Kidney epithelial cell (primary cell): ENCODE data around the gene RERE. TPM values are rescaled to one million over a fixed set of nuclear protein-coding genes. Genes with fewer than 3 reads are reported as not detected.

Experiments
- DNase-seq: peaks from one replicate; pipeline ENCODE4 v3.0.0-alpha.2; 2010; ENCODE audit warnings: low read depth
- H3K27me3 ChIP-seq: 2 replicates; pipeline ENCODE4 v1.6.0; 2011; ENCODE audit warnings: low read length; ENCODE audit not compliant: control insufficient read depth, insufficient read depth
- H3K36me3 ChIP-seq: 2 replicates; pipeline ENCODE4 v1.5.1; 2011; ENCODE audit warnings: low read length; ENCODE audit not compliant: control insufficient read depth, insufficient read depth
- H3K4me3 ChIP-seq: 2 replicates; pipeline ENCODE4 v1.5.1; 2011; ENCODE audit warnings: low read depth, mild to moderate bottlenecking, control low read depth, low read length
- CTCF ChIP-seq: IDR thresholded peaks from 2 replicates; pipeline ENCODE4 v1.5.1; 2011; ENCODE audit warnings: mild to moderate bottlenecking, moderate library complexity, low read length, control low read depth, inconsistent platforms; ENCODE audit not compliant: insufficient read depth, poor library complexity, severe bottlenecking
- total RNA-seq: library from RNA; depleted of rRNA; stranded (reverse); fragments of >200 nt; gene quantifications from 2 replicates; pipeline ENCODE4 v1.2.3, GENCODE V29; 2015

Gene RERE
- total RNA-seq, 1 donor from 2014 or later, result 47.5 TPM

GRCh38 chr1:8315573-8316475, 501.6 kb downstream of the RERE start:
- no peaks in the 10 kb centered on the region for H3K36me3 ChIP-seq
- TF ChIP-seq CTCF, result peak; percentile 22
- no peaks in the 10 kb centered on the region for H3K27me3 ChIP-seq
- DNase-seq, result no peak
- H3K4me3 ChIP-seq, result no peak overlapping the region

- DNase-seq, result no peak
- TF ChIP-seq CTCF, result peak; percentile 97
- no peaks in the 10 kb centered on the region for H3K27me3 ChIP-seq
- H3K4me3 ChIP-seq, result no peak overlapping the region
- no peaks in the 10 kb centered on the region for H3K36me3 ChIP-seq
These were observed 502.8 kb downstream of the RERE start for GRCh38 chr1:8314346-8315280.

- no peak for TF ChIP-seq CTCF
- DNase-seq, result no peak
- H3K36me3 ChIP-seq, result no peaks in the 10 kb centered on the region
- H3K27me3 ChIP-seq, result no peaks in the 10 kb centered on the region
- no peak overlapping the region for H3K4me3 ChIP-seq
These were observed 504.2 kb downstream of the RERE start for GRCh38 chr1:8313231-8313630.

GRCh38 chr1:8312235-8313218, 504.9 kb downstream of the RERE start:
- DNase-seq, result no peak
- Histone ChIP-seq H3K4me3 (no peak overlapping the region), H3K36me3 (no peaks in the 10 kb centered on the region), H3K27me3 (no peaks in the 10 kb centered on the region)
- no peak for TF ChIP-seq CTCF

- no peaks in the 10 kb centered on the region for H3K27me3 ChIP-seq
- no peaks in the 10 kb centered on the region for H3K36me3 ChIP-seq
- H3K4me3 ChIP-seq, result no peak overlapping the region
- no peak for TF ChIP-seq CTCF
- no peak for DNase-seq
These were observed 506.2 kb downstream of the RERE start for GRCh38 chr1:8311068-8311718.
